Mesendoderm (in vitro differentiated cells): ENCODE measurements around the gene NGB.

Experiments used
- DNase-seq: peaks from one replicate; pipeline ENCODE4 v3.0.0; 2013
- H2AK5ac ChIP-seq: 2 replicates; pipeline ENCODE4 v1.6.1; 2013; ENCODE audit warnings: low read length, inconsistent platforms
- H2BK120ac ChIP-seq: 2 replicates; pipeline ENCODE4 v1.6.1; 2013; ENCODE audit warnings: low read depth, mild to moderate bottlenecking, low read length, moderate library complexity, mixed read lengths
- H2BK15ac ChIP-seq: replicated peaks from 2 replicates; pipeline ENCODE4 v1.6.1; 2013; ENCODE audit warnings: low read depth, mild to moderate bottlenecking, moderate library complexity
- H2BK5ac ChIP-seq: 2 replicates; pipeline ENCODE4 v1.6.1; 2013; ENCODE audit warnings: low read length, inconsistent platforms
- H3K18ac ChIP-seq: 2 replicates; pipeline ENCODE4 v1.6.1; 2013; ENCODE audit warnings: mild to moderate bottlenecking, low read length, mixed read lengths
- H3K23ac ChIP-seq: one replicate; pipeline ENCODE4 v1.6.1; 2013; ENCODE audit warnings: low read length
- H3K27ac ChIP-seq: 2 replicates; pipeline ENCODE4 v1.5.1; 2013; ENCODE audit warnings: low read depth, mild to moderate bottlenecking, inconsistent platforms, low read length, moderate library complexity
- H3K27me3 ChIP-seq: 2 replicates; pipeline ENCODE4 v1.6.1; 2013; ENCODE audit warnings: low read length, control low read depth, mild to moderate bottlenecking, inconsistent platforms; ENCODE audit not compliant: insufficient read depth, poor library complexity
- H3K36me3 ChIP-seq: 2 replicates; pipeline ENCODE4 v1.6.1; 2013; ENCODE audit warnings: low read length, inconsistent platforms; ENCODE audit not compliant: control insufficient read depth, insufficient read depth
- H3K4ac ChIP-seq: one replicate; pipeline ENCODE4 v1.6.1; 2013; ENCODE audit warnings: low read depth, mild to moderate bottlenecking, low read length, moderate library complexity
- H3K4me1 ChIP-seq: 2 replicates; pipeline ENCODE4 v1.6.1; 2013; ENCODE audit warnings: low read depth, low read length, inconsistent platforms; ENCODE audit not compliant: control insufficient read depth
- H3K4me2 ChIP-seq: 2 replicates; pipeline ENCODE4 v1.6.1; 2013; ENCODE audit warnings: low read length
- H3K4me3 ChIP-seq: 2 replicates; pipeline ENCODE4 v1.5.1; 2013; ENCODE audit warnings: mild to moderate bottlenecking, low read length
- H3K56ac ChIP-seq: one replicate; pipeline ENCODE4 v1.6.1; 2013; ENCODE audit warnings: low read length
- H3K79me1 ChIP-seq: 2 replicates; pipeline ENCODE4 v1.6.1; 2013; ENCODE audit warnings: low read length, inconsistent platforms
- H3K79me2 ChIP-seq: 2 replicates; pipeline ENCODE4 v1.6.1; 2013; ENCODE audit warnings: mild to moderate bottlenecking, low read length; ENCODE audit not compliant: control insufficient read depth, insufficient read depth
- H3K9ac ChIP-seq: 2 replicates; pipeline ENCODE4 v1.6.1; 2013; ENCODE audit warnings: low read length, inconsistent platforms
- H4K5ac ChIP-seq: one replicate; pipeline ENCODE4 v1.6.1; 2013; ENCODE audit warnings: low read length
- H4K8ac ChIP-seq: one replicate; pipeline ENCODE4 v1.6.1; 2013; ENCODE audit warnings: low read depth, mild to moderate bottlenecking, control low read depth, low read length, moderate library complexity
- WGBS: extraction: QIAGEN DNeasy Blood & Tissue Kit; methylation state at CpG from one replicate; pipeline ENCODE4 v1.1.7; 2013; ENCODE audit warnings: low lambda C conversion rate, missing lambda C conversion rate; ENCODE audit not compliant: insufficient coverage; ENCODE audit errors: extremely low coverage; 5-methylcytosine and 5-hydroxymethylcytosine counted together

The NGB gene

DNA sequence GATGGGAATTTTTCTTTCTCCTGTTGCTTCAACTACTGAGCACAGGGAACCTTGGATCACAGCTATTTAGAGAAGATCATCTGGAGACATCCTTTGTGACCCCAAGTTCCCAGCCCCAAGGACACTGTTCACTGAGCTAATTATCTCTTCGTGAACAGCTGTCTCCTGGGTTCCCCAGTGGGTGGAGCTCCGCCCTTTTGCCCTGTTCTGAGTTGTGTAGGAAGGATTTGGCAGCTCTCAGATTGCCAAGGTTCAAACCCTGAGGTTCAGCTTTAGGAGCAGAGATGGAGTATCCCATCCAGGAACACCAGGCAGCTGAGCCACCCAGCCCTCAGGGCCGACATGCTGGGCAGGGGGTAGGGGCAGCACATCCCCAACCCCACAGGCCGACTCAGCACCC is 32.0 kb downstream of the NGB start:
- no peak overlapping the region for H3K23ac ChIP-seq
- no peak overlapping the region for H3K27ac ChIP-seq
- no peak overlapping the region for H4K5ac ChIP-seq
- H3K18ac ChIP-seq: no peak overlapping the region
- no peak overlapping the region for H2BK120ac ChIP-seq
- no peak overlapping the region for H3K4me3 ChIP-seq
- no peak overlapping the region for H2AK5ac ChIP-seq
- no peak overlapping the region for H3K4ac ChIP-seq
- H4K8ac ChIP-seq: no peak overlapping the region
- H3K79me1 ChIP-seq: no peaks in the 10 kb centered on the region
- DNase-seq: no peak
- WGBS: no CpG with 5 or more reads among the region's 4 CpGs
- H2BK15ac ChIP-seq: no peak overlapping the region
- H3K9ac ChIP-seq: no peak overlapping the region
- no peak overlapping the region for H3K4me2 ChIP-seq
- H2BK5ac ChIP-seq: no peak overlapping the region
- H3K56ac ChIP-seq: no peak overlapping the region
- H3K36me3 ChIP-seq: no peaks in the 10 kb centered on the region
- no peaks in the 10 kb centered on the region for H3K27me3 ChIP-seq
- no peaks in the 10 kb centered on the region for H3K79me2 ChIP-seq
- H3K4me1 ChIP-seq: no peaks in the 10 kb centered on the region

DNA sequence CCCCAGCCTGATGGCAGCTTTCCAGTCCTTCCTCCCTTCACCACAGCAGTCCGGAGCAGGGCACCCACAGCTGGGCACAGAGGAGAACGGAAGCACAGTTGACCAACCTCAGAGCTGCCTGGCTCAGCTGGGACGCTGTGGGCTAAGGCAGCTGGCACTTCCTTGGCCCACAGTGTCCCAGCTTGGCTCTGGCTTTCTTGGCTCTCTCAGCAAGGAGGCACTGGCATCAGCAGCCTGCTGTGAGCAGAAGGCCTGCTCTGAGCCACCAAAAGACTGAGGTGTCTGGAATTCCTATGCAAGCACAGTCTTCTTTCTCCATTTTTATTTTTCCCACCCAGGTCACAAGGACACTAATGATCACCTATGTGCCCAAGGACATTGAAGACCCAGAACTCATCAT is 32.6 kb downstream of the NGB start:
- no peak overlapping the region for H3K4me3 ChIP-seq
- no peak overlapping the region for H2BK15ac ChIP-seq
- H2BK5ac ChIP-seq: no peak overlapping the region
- no peaks in the 10 kb centered on the region for H3K79me2 ChIP-seq
- no peak overlapping the region for H4K5ac ChIP-seq
- no peak overlapping the region for H3K56ac ChIP-seq
- H2AK5ac ChIP-seq: no peak overlapping the region
- H3K4me2 ChIP-seq: no peak overlapping the region
- no peaks in the 10 kb centered on the region for H3K4me1 ChIP-seq
- no peak for DNase-seq
- H3K23ac ChIP-seq: no peak overlapping the region
- no peak overlapping the region for H3K18ac ChIP-seq
- WGBS: no CpG with 5 or more reads among the region's 3 CpGs
- H3K79me1 ChIP-seq: no peaks in the 10 kb centered on the region
- H3K9ac ChIP-seq: no peak overlapping the region
- H3K27me3 ChIP-seq: no peaks in the 10 kb centered on the region
- H4K8ac ChIP-seq: no peak overlapping the region
- H2BK120ac ChIP-seq: no peak overlapping the region
- no peaks in the 10 kb centered on the region for H3K36me3 ChIP-seq
- no peak overlapping the region for H3K27ac ChIP-seq
- H3K4ac ChIP-seq: no peak overlapping the region

DNA sequence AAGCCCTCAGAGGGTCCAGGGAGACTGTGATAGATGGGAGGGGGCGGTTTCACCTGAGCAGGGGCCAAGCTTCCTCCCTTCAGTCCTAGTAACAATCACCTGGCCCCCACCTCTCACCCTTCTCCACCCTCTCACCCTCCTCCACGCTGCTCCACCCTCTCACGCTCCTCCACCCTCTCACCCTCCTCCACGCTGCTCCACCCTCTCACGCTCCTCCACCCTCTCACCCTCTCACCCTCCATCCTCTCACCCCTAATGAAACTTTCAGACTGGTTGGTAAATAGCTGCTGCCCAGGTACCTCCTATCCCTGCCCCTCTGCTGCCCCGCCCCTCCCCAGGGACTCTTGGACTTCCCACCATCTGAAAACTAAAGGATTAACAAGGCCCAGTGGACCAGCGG is 34.2 kb downstream of the NGB start:
- Histone ChIP-seq H3K4me1 (no peaks in the 10 kb centered on the region), H2AK5ac (no peak overlapping the region), H3K23ac (no peak overlapping the region), H3K4me3 (no peak overlapping the region), H2BK15ac (no peak overlapping the region), H3K18ac (no peak overlapping the region), H3K4me2 (no peak overlapping the region), H4K5ac (no peak overlapping the region), H3K9ac (no peak overlapping the region), H3K4ac (no peak overlapping the region), H3K36me3 (no peaks in the 10 kb centered on the region), H3K27ac (no peak overlapping the region), H2BK5ac (no peak overlapping the region), H4K8ac (no peak overlapping the region), H3K27me3 (no peaks in the 10 kb centered on the region), H3K79me1 (no peaks in the 10 kb centered on the region), H3K79me2 (no peaks in the 10 kb centered on the region), H2BK120ac (no peak overlapping the region), H3K56ac (no peak overlapping the region)
- no CpG with 5 or more reads among the region's 7 CpGs for WGBS
- DNase-seq: no peak

DNA sequence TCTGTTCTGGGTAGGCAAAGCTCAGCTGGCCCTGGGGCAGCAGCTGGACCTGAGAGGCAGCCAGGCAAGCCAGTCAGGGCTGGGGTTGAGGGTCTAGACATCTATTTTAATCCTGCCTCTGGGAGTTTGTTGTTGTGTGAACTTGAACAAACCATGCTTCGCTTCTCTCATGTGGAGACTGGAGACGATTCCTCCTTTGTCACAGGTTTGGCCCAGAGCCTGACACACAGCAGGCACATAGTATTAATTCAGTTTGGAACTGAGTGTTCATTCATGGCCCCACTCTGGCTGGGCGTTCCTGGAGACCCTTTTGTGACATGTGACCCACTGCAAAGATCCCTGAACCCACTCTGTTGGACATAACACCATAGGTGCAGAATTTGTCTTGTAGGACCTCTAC is 39.3 kb downstream of the NGB start:
- no peak overlapping the region for H3K4me2 ChIP-seq
- no peak overlapping the region for H3K9ac ChIP-seq
- H3K4me1 ChIP-seq: no peaks in the 10 kb centered on the region
- no peaks in the 10 kb centered on the region for H3K27me3 ChIP-seq
- H3K36me3 ChIP-seq: no peaks in the 10 kb centered on the region
- H3K79me2 ChIP-seq: no peaks in the 10 kb centered on the region
- H3K18ac ChIP-seq: no peak overlapping the region
- no peak overlapping the region for H3K4ac ChIP-seq
- H4K8ac ChIP-seq: no peak overlapping the region
- WGBS: no CpG with 5 or more reads among the region's 3 CpGs
- no peak overlapping the region for H3K23ac ChIP-seq
- no peak overlapping the region for H3K27ac ChIP-seq
- H4K5ac ChIP-seq: no peak overlapping the region
- DNase-seq: no peak
- no peak overlapping the region for H2BK15ac ChIP-seq
- H2BK5ac ChIP-seq: no peak overlapping the region
- H3K4me3 ChIP-seq: no peak overlapping the region
- H3K56ac ChIP-seq: no peak overlapping the region
- H2AK5ac ChIP-seq: no peak overlapping the region
- H2BK120ac ChIP-seq: no peak overlapping the region
- H3K79me1 ChIP-seq: no peaks in the 10 kb centered on the region

DNA sequence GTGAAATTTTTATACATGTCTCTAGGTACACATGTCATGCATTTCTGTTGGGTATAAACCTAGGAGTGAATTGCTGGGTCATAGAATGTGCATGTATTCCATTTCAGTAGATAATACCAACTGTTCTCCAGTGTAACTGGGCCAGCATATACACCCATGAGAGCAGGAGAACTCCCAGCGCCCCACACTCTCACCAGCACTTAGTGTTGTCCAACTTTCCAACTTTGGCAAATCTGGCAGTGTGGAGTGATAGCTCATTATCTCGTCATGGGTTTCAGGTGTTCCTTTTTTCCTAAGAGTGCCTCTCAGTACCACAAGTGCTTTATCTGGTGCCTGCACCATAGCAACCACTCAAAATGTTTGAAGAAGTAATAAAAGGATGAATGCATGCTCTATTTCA is 40.1 kb downstream of the NGB start:
- H3K4me2 ChIP-seq: no peak overlapping the region
- H3K4ac ChIP-seq: no peak overlapping the region
- no peak for DNase-seq
- no peak overlapping the region for H3K23ac ChIP-seq
- H2AK5ac ChIP-seq: no peak overlapping the region
- no peak overlapping the region for H3K27ac ChIP-seq
- no peak overlapping the region for H4K8ac ChIP-seq
- no peaks in the 10 kb centered on the region for H3K27me3 ChIP-seq
- H3K4me3 ChIP-seq: no peak overlapping the region
- H2BK120ac ChIP-seq: no peak overlapping the region
- H3K9ac ChIP-seq: no peak overlapping the region
- no peaks in the 10 kb centered on the region for H3K36me3 ChIP-seq
- H2BK15ac ChIP-seq: no peak overlapping the region
- H4K5ac ChIP-seq: no peak overlapping the region
- no peaks in the 10 kb centered on the region for H3K79me1 ChIP-seq
- H2BK5ac ChIP-seq: no peak overlapping the region
- H3K79me2 ChIP-seq: no peaks in the 10 kb centered on the region
- H3K4me1 ChIP-seq: no peaks in the 10 kb centered on the region
- no CpG with 5 or more reads among the region's 2 CpGs for WGBS
- H3K18ac ChIP-seq: no peak overlapping the region
- no peak overlapping the region for H3K56ac ChIP-seq

DNA sequence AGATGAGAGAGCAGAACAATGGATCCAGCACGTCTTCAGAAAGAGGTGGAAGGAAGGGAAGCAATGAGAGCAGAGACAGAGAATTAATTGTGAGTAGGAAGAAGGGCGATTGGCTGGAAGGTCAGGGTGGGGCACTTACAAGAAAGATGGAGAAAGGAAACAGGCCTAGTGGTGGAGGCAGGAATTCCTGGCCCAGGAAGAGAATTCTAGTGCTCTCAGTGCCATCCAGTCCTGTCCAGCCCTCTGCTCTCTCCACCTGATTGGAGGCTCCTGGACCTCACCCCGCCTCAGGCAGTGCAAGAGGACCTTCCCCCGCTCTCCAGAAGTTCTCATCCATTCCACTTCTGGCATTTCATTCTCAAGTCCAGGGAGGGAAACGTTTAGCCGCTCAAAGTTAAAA is 43.0 kb downstream of the NGB start:
- Histone ChIP-seq H3K27ac (no peak overlapping the region), H3K4ac (no peak overlapping the region), H3K79me1 (no peaks in the 10 kb centered on the region), H3K36me3 (no peaks in the 10 kb centered on the region), H3K79me2 (no peaks in the 10 kb centered on the region), H3K23ac (no peak overlapping the region), H3K4me3 (no peak overlapping the region), H2BK120ac (no peak overlapping the region), H2AK5ac (no peak overlapping the region), H3K4me1 (no peaks in the 10 kb centered on the region), H2BK15ac (no peak overlapping the region), H2BK5ac (no peak overlapping the region), H3K18ac (no peak overlapping the region), H4K8ac (no peak overlapping the region), H3K9ac (no peak overlapping the region), H3K27me3 (no peaks in the 10 kb centered on the region), H4K5ac (no peak overlapping the region), H3K4me2 (no peak overlapping the region), H3K56ac (no peak overlapping the region)
- no CpG with 5 or more reads among the region's 6 CpGs for WGBS
- DNase-seq: peak; percentile 42
